HG03175 (cell line): ENCODE data around the gene TRERF1.

ENCODE experiments used
- ATAC-seq: cut with Tn5 transposase; IDR thresholded peaks from one replicate; pipeline ENCODE4 v1.9.1; 2021; ENCODE audit warnings: mild to moderate bottlenecking, moderate library complexity; ENCODE audit not compliant: unreplicated experiment

The TRERF1 gene

GRCh38 chr6:42424906-42425474 is 26.7 kb downstream of the TRERF1 start:
- ATAC-seq: no peak

DNA sequence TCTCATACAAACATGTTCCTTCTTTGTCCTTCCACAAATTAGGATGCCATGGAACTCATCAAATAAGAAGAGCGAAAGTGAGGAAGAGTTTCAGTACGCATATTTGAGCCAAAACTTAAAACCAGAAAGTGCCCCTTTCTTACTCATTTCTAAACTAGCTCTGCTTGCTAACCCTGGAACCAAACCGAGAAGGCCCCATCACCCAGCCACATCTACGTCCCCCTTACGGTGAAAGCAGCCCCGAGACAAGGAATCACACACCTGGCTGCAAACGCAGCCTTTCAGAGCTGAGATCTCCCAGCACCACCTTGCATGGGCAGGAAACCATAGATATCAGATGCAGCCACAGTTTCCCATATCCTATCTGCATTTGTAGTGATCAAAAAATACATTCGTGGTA is 28.5 kb downstream of the TRERF1 start:
- no peak for ATAC-seq

DNA sequence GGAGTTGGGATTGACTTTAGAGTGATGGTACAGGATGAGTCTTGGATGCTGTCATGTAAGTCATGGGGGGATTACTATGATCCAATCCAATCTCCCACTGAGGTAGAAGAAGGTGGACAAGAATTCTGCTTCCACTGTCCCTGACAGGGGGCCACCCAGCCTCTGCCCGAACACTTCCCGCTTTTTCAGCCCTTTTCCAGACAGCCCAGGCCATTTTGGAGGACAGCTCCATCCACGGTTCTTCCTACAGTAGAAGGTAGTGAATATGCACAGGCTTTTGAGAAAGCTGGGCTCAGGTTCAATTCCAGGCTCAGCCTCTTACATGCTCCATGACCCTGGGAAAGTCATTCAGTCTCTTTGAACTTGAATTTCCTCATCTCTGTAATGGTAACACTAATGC is 31.0 kb downstream of the TRERF1 start:
- no peak for ATAC-seq

DNA sequence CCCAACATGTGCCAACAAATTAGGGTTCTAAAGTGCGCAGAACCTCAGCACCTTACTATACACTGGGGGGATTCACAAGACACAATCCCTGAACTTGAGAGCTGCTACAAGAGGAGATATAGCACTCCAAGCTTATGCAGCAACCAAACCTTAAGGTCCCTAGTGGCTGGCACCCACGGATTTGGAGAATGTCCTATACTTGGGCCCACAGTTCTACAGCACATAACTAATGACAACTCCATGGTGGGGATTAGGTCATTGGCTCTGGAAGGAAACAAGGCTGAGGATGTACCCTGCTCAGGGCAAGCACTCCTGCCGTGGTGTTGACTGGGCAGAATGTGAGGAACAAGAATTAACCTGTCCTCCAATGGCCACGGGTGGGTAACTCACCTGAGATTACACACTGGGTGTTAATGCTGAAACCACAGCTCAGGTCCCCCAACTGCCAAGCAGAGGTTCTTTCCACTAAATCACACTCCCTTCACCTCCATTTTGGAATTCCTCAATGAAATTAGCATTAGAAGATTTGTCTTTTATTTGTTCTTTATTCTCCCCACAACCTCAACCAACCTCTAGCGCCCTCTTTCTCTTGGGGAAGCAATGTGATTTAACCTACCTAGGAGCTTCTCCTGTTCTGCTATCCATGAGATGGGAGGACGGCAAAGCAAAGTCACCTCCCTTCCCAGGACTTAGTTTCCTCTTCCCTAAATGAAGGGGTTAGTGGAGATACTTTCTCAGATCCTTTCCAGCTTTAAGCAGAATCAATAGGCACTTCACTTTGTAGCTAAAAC is 32.0 kb downstream of the TRERF1 start:
- no peak for ATAC-seq

DNA sequence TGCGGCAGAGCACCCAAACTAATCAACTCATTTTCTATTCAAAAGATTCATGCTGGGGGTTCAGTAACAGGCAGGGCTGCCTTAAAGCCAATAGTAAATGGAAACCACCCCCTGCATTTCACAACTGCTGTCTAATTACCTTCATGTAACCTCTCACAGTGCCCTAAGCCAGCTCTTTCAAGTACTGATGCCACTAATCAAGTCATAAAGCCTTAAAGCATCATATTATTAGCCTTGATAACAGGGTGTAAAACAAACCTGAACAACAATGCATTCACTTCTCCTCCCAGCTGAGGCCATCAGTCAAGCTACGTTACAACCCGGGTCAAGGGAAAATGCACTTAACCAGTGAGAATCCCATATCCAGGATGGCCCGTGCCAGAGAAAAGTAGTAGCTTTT is 33.0 kb downstream of the TRERF1 start:
- ATAC-seq: no peak

- ATAC-seq: no peak
These were observed 34.0 kb downstream of the TRERF1 start for GRCh38 chr6:42417641-42418112.

DNA sequence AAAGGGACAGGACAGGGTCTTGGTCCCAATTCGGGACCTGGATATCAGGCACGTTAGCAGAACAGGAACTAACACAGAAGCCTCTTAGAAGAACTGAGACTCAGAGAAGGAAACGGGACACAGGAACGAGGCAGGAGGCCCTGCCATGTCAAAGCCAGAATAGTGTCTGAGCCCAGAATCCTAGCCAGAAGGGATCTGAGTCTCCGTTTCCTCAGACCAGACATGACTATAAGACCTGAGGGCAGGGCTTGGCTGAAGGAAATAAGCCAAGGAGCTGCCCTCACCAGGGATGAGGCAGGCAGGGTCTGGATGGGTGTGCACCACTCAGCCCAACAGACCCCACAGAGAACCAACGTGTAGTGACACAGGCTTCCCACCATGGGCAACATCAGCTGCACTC is 40.3 kb downstream of the TRERF1 start:
- no peak for ATAC-seq

DNA sequence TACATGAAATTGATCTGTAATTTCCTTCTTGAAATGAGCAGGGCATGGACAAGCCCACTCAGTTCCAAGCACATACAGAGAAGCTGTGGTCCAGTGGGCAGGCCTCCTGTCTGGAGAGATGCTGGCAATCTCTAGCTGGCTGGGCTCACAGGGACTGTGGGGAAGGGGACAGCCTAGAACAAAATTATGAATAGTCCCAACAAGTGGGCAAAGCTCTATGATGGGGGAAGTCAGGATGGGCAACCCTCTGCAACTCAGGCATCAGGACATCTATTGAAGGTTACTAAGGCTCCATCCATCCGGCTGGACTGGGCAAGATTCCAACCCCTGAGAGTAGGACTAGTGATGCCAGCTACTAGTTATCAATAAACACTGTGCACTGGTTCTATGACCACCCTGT is 40.9 kb downstream of the TRERF1 start:
- no peak for ATAC-seq

DNA sequence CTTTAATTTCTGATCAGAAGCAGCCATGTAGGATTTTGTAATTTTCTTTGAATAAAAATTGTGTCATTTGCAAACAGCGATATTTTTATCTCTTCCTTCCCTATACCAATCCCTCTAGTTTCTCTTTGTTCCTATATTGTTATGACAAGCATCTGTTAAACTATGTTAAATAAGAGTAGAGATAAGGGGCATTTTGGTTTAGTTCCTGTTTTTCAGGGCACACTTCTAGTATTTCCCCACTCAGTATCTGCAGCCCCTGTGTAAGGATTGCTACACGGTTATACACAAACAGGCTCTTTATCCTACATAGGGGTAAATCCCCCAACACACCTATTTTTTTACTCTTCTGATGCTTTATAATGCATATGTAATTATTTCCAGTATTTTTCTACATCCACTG is 42.1 kb downstream of the TRERF1 start:
- no peak for ATAC-seq

- ATAC-seq: no peak
These were observed 44.3 kb downstream of the TRERF1 start for GRCh38 chr6:42407379-42407778.

DNA sequence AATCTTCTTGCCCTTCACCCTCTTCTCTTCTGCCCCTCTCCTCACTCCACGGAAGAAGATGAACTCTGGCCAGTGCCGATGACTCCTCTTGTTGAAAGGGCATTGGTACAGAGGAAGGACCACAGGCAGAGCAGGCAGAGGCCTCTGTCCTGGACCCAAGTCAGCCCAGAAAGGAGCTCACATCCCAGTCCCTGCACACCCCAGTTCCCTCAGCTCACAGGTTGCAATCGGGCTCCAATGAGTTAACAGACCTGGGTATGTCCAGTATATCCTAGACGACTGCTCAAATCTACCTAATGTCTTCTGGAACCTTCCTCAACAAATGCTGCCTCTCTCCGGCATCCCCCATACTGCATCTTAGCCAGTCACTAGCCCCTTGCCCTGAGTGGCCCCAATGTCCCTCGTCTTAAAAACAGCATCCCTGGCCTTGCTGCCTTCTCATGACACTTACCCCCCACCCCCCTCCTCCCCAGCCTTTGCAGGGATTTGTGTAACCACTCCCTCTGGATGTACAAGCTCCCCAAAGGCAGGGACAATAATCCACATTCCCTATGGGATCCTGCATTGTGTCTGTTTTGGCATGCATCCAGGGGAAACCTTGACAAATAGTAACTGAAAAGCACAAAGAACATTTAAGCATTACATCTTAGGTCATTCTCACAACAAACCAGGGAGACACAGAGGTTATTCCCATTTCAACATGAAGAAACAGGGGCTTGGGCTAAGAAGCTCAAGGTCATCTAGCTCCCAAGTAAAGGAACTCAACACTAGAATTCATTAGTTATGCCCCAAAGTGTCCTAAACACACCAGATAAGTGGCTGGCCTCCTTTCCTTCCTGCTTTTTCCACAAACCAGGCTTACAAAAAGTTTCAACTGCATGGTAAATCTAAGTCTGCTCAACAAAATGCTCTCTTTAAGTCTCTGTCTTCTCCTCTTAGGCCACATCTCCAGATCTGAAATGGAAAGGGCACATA is 45.1 kb downstream of the TRERF1 start:
- no peak for ATAC-seq

GRCh38 chr6:42405021-42405420 is 46.7 kb downstream of the TRERF1 start:
- no peak for ATAC-seq

- no peak for ATAC-seq
These were observed 47.2 kb downstream of the TRERF1 start for GRCh38 chr6:42404484-42404883.

DNA sequence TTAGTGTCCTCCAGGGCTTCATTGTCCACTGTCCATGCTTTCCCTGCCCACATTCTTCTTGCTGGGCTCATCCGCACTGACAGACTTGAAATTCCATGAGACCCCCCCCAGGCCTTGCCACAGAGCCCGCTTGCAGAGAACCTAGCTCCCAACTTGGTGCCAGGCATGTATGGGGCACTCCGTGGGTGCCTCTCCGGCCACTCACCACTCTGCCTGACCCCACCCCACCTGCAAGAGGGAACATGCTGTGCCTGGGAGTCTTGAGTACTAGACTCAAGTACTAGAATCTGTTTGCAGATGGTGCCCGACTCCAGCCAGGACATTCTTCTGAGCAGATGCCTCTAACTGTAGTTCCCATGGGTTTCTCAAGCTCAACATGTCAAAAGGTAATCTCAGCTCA is 47.9 kb downstream of the TRERF1 start:
- ATAC-seq: no peak

DNA sequence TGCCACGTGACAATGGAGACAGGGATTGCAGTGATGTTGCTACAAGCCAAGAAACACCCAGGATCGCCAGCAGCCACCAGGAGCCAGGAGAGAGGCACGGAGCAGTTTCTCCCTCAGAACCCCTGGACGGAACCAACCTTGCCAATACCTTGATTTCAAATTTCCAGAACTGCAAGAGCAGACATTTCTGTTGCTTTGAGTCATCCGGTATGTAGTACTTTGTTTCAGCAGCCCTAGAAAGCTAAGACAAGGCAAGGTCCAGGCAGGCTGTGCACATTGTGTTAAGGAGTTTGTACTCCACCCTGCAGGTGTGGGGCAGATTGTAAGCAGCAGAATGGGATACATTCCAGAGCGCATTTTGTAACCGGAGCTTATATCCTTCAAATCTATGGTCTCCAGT is 48.3 kb downstream of the TRERF1 start:
- no peak for ATAC-seq

DNA sequence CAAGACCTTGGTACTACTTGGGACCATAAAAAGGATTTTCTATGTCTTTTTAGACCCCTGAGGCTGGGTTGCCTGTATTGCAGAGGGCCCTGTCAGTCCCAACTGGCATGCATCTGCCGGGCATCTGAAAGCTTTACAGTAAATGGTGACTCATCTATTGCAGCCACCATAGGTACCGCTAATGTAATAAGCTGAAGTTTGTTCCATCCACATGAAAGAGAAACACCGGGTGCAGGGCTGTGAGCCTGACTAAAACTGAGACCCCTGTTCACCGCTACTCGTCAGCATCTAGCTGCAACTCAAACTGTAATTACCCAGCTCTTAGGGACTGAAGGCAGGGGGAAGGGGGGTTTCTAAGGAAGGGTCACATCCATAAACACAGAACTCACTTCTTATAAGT is 49.5 kb downstream of the TRERF1 start:
- ATAC-seq: peak; percentile 84

DNA sequence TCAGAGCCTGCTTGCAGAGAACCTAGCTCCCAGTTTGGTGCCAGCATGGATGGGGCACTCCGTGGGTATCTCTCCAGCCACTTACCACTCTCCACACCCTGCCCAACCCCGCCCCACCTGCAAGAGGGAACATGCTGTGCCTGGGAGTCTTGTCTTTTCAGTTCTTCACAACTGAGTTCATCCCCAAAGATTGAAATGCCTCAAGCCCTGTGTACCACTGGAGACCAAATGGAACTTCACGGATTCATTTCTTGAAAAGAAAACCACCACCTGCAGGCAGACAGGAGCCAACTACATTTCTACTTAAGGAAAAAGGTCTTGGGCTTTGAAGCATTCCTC is 50.1 kb downstream of the TRERF1 start:
- no peak for ATAC-seq

GRCh38 chr6:42400886-42401612 is 50.7 kb downstream of the TRERF1 start:
- ATAC-seq: no peak

DNA sequence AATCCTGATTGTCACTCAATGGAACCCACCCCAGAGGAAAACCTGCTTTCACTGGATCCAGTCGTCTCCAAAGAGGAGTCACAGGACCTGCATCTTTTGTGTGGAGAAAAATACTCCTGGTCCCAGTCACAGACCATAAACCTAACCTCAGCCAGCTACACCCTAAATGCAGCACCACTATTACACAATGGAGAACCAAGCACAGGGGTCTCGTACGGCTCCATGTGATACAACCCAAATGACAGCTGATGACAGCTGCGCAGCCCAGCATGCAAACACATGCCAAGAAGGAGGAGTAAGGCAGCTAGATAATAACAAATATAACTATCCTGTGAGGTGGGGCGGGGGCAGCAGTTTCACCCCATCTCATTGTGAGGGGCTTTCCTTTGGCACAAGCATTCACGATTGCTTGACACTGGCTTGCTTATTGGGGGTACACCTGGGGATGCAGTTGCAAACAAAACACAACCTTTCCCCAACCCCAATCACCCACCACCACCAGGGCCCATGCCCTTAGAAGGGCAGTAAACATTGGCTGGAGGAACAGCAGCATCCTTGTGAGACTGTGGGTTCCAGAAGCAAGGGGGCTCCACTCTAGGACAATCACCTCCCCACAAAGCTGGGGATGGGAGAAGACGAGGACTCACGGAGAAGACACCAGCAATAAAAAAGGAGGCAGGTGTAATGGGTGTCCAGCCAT is 51.5 kb downstream of the TRERF1 start:
- ATAC-seq: no peak

- ATAC-seq: no peak
These were observed 55.0 kb downstream of the TRERF1 start for GRCh38 chr6:42396720-42397119.
